GM18858 (cell line): ENCODE data around the gene LRRIQ3.

Experiments
- ATAC-seq: cut with Tn5 transposase; IDR thresholded peaks from one replicate; pipeline ENCODE4 v1.9.1; 2021; ENCODE audit not compliant: unreplicated experiment

The LRRIQ3 gene

DNA sequence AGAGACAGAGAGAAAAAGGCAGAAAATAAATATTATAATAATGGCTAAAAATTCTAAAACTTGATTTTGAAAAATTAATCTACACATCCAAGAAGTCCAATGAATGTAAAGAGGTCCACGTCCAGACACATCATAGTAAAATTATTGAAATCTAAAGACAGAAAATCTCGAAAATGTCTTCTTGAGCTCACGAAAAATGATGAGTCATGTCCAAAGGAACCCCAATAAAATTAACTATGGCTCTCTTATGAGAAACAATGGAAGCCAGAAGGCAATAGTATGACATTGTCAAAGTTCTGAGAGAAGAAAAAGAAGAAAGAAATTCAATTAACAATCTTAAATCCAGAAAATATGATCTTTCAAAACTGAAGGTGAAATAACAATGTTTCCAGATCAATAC, 84.6 kb downstream of the LRRIQ3 start:
- ATAC-seq = no peak

DNA sequence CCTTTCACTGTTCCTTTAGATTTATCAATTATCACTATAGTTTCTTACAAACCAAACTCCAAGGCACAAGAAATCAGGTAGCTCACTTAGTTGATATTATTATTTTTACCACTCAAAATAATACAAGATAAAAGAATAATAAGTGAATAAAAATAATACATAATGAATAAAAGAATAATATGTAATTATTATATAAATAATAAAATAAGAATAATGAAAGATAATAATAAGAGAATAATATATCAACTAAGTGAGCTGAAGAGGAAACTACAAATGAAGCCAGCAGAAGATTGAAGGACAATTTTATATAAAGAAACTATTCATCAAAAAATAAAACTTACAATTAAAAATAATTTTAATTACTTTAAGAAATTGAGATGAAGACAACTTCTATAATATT, 90.6 kb downstream of the LRRIQ3 start:
- no peak for ATAC-seq

DNA sequence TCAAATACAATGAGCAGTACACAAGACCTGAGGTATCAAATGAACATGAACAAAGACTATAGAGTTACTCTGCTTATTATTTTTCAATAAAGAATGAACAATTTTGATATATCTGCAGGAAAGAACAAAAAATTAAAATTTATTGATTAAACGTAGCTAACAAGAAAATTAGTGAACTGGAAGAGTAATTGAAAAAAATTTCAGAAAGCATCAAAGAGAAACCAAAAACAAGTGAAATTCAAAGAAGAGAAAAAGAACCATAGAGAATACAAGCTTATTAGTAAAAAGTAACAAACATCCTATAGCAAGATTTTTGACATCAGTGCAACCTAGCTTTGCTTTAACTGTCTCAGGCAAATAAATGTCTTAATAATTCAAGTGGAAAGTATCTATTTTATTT, 106.6 kb downstream of the LRRIQ3 start:
- ATAC-seq = no peak

DNA sequence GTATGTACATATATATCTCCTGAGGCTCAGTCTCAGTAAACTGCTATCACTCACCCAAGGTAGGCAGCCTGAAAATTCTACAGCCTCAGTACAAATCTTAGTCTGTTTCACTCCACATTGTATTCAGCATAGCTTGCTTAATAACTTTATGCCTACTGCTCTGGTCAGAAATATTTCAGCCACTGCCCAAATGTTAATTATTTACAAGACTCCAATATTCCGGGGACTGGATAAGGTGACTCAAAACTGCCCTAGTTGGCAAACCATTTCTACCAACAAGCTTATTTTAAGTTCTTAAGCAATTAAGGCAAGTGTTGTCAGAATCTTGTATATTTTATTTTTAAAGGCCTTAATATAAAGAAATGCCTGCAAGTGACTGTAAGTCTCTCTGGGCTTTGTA, 114.8 kb downstream of the LRRIQ3 start:
- ATAC-seq = no peak

DNA sequence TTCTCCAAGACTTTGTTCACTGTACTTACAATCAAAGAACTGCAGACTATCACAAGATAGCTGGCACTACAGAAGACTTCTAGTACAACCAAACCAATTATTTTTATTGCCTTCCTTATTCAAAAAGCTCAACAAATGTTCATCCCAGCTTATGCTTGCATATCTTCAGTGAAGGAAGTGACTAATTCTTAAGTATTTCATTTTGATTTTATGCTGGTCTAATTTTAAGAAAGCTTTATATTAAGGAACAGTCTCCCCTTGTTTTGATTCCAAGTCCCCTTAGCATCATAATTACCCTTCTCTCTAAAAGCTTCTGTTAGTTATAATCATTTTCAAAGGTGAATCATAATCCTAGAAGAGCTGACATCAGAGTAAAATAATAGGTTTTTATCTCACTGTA, 132.9 kb downstream of the LRRIQ3 start:
- no peak for ATAC-seq

DNA sequence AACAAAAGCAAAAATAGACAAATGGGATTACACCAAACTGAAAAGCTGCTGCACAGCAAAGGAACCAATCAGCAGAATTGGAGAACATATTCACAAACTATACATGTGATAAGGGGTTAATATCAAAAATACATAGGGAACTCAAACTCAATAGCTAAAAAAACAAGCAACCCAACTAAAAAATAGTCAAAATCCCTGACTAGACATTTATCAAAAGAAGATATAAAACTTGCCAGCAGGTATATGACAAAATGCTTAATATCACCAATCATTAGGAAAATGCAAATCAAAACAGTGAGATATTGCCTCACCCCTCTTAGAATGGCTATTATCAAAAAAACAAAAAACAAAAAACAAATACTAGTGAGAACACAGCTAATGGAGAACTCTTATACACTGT, 140.3 kb downstream of the LRRIQ3 start:
- ATAC-seq = no peak

DNA sequence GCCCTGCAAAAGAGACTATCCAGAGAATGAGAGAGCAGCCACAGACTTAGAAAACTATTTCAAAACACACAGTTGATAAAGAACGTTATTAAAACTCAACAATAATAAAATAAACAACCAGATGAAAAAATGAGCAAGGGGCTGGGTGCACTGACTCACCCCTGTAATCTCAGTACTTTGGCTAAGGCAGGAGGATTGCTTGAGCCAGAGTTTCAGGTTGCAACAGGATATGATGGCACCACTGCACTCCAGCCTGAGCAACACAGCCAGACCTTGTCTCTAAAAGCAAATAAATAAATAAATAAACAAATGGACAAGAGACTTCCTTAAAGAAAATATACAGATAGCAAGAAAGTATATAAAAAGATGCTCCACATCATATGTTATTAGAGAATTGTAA, 144.6 kb downstream of the LRRIQ3 start:
- ATAC-seq = no peak

DNA sequence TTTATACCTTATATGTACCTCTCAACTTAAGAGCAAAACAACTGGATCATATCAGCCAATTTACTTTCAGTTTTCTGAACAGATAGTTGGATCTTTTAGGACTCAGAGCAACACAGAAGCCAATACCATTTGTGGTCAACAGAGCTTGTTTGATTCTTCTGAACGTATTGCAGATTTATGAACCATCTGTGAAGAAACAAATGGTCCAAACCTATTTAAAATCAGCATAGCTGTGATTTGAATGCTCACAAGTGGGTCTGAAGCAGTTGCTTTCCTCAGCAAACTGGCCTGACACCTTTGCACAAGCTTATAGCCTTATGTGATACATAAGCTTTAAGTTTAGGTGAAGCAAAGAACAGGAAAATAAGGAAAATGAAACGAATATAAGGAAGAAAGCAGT, 147.6 kb downstream of the LRRIQ3 start:
- ATAC-seq = no peak

DNA sequence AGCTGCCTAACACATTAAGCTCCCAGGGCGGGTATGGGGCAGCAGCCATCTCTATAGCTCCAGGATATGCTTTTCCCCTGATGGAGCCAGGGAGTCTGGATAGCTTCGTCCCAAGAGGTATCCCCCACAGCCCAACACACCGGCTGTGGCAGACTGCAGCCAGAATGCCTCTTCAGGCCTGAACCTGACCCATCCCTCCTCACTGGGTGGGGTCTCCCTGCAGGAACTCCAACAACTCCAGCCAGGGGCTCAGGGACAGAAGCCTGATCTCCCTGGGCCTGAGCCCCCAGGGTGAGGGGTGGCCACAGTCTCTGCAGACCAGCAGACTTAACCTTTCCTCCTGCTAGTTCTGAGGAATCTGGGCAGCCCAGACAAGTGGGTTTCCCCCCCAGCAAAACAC, 159.9 kb downstream of the LRRIQ3 start:
- ATAC-seq = no peak

DNA sequence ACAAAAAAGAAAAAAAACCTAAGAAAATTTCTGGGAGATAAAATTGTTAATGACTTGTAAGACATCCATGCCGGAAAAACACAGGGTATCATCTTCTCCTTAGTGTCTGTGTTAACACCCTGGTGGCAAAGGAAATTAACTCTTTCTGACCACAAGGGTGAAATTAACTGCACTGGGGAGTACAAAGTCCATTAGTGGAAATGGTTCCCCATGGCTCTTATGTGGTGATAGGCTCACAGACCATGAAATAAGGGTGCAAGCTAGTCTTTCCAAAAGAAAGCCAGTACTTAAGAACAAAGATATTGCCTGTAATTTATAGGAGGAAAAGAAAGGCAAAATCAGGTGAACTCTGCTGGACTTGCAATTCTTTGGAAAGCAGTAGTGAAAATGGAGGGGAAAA, 185.4 kb downstream of the LRRIQ3 start:
- ATAC-seq = no peak

DNA sequence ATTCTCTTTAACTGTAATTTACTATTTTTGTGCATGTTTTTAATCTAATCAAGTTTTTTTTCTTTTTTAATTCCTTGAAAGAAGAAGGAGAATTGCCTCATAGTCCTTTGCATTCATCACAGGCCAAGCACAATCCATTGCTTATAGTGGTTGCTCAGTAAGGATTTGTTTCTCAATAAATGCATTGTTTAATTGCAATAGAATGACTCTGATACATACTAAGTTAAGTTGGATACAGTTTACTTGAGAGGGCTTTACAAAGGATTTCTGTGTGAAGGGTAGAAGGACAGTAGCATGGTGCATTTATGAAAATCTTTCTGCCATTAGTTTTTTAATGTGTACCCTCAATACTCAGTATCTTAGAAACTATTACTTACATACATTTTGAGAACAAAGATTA, 186.2 kb downstream of the LRRIQ3 start:
- no peak for ATAC-seq

DNA sequence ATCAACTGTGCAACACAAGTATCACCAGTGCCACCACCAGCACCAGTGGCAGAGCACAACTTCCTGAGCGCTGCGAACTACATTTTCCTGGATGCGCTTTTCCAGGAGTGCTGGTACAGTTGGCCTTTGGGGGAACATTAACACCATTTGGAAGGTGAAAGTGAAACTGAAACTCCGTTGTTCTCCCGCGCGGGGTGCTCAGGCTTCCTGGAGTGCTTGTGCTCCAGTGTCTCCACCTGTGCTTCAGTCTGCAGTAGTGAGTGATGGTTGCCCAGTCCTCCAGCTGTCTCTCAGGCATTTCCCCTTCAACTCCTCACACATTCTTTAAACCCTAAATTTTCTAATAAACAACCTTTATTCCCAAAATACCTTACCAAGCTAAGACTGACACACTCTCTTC, 187.8 kb downstream of the LRRIQ3 start:
- ATAC-seq = no peak

DNA sequence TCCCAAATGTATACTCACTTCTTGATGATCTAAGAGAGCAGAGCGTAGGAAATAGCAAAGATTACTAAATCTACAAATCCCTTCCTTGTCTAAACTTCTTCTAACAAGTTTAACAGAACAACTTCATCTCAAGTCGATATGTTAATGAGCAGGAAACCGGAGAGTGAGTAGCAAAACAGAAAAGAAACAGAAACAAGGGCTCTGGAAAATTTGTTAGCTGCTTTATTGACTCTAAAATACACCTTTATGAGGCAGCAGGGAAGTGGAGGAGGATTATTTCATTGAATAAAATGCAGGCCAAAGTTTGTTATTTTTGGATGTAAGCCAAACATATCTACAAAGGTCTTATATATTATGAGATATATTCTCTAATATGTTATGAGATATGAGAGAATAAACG, 192.4 kb downstream of the LRRIQ3 start:
- ATAC-seq = no peak

DNA sequence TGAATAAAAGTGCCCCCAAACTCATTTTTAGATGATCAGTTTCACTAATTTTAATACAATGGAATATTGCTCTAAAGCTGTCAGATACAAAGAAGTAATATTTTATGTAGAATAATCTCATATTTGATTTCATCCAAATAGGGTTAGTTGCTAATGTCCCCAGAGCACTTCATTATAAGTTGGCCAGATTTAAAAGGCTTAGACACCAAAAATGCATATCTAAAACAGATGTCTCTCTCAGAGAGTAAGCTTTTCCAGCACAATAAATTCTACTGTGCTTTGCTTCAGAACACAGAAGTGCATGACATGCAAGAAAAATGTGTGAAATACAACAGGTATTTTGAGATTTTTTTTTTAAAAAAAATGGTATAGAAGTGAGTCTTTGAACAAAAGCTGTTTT, 194.2 kb downstream of the LRRIQ3 start:
- ATAC-seq = no peak

DNA sequence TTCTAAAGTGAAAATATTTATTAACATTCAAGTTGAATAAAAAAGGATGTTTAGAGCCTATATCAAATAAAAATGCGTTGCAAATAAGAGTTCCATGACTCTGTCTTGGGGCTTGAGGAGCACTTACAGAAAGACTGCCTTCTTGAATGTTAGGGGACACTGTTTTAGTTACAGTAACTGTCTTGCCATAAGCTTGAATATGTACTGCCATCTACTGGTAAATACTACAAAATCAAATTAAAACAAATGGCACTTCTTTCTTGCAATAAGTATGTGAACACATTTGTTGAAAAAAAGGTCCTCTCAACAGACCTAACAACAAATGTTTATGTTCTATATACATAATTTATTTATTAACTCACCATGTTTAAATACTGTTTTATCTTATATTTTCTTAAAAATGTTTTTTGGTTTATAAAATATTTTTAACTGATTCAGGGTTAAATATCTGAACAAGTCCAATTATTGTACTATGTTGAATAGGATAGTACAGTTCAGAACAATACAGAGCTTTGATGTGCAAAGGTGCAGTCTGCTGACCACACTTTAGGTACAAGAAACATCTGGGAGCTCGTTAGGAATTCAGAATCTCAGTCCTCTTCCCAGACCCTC, 199.5 kb downstream of the LRRIQ3 start:
- ATAC-seq = peak; percentile 75

DNA sequence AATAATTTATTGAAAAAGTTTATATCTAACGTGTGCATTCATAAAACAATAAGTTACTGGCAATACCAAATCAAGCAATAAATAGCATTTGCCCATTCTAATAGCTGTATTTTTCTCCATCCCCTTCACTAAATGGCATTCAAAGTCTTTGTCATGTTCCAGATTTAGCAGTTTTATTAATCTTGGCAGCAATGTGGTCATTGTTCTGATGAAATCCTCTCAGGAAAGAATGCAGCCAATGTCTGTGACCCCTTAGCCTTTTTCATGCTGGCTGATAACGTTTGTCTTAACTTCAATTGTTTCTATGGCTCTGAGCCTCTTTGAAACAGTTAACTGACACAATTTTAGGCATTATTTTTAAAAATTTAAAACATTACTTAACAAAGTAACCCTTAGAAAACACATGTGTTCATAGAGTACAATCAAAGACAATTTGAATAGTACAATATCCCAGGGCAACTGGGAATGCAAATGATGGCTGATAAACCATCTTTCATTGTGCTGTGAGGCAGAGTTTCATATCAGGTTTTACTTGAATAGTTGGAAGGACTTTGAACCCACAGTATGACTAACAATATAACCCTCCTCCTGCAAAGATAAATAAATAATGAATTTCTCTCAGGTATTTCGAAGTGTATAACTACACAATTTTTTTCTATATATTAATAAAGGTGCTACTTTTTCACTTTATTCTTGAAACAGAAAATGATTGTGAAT, 217.5 kb downstream of the LRRIQ3 start:
- ATAC-seq = no peak

DNA sequence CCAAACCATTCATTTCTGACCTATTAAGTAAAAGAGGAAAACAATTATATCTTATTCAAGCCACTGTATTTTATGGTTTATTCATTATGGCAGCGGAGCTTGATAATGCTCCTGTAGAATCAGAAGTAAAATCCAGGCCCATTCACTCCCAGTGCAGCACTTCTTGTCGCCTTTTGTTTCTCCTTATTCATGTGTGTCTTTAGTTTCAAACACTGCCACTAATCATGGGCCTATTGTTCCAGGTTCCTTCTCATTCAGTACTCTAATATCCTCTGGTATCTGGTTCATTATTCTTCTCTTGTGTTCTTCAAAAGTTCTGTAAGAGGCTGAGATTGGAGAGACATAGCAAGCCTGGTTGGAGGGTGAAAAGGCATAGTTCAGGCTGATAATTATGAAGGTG, 218.3 kb downstream of the LRRIQ3 start:
- no peak for ATAC-seq

DNA sequence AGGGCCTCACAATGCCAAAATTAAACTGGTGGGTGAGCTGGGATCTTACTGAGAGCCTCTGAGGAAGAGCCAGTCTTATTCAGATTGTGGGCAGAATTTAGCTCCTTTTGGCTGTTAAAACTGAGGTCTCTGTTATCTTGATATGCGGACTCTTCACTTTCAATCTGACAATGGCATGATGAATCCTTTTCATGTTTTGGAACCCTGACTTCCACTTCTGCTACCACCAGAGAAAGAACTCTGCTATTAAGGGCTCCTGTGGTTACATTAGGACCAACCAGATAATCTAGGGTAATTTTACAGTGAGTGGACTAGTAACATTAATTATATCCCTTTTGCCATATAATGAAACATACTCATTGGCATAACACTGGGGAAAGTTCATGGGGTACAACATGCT, 219.0 kb downstream of the LRRIQ3 start:
- no peak for ATAC-seq
